Thymus (tissue), 11 donors: ENCODE results near the gene RD3L. TPM values are rescaled to one million over a fixed set of nuclear protein-coding genes. Genes with fewer than 3 reads are reported as not detected.
"Not testable (repeated sequence)": the region's sequence is repeated elsewhere in the genome, so short reads cannot be mapped to it uniquely, and the experiment has no call there.

Source experiments
- DNase-seq, 9 donors: peaks; one replicate each; pipeline ENCODE4 v3.0.0-alpha.2; 2013; ENCODE audit warnings: low spot score in 9 of 9, low read depth in 6 of 9, missing footprints in 1 of 9
- H3K27ac ChIP-seq, 2 donors: one replicate each; pipeline ENCODE4 v1.5.1; 2013; ENCODE audit warnings: control low read depth in 1 of 2, low read depth in 1 of 2, low read length in 1 of 2, mild to moderate bottlenecking in 1 of 2, moderate library complexity in 1 of 2
- H3K27me3 ChIP-seq, 2 donors: one replicate each; pipeline ENCODE4 v1.5.1; 2013; ENCODE audit warnings: low read length in 1 of 2; ENCODE audit not compliant: control insufficient read depth in 2 of 2, insufficient read depth in 1 of 2
- H3K36me3 ChIP-seq, 2 donors: one replicate each; pipeline ENCODE4 v1.5.1; 2013; ENCODE audit warnings: low read length in 1 of 2, mild to moderate bottlenecking in 1 of 2, moderate library complexity in 1 of 2; ENCODE audit not compliant: control insufficient read depth in 2 of 2, insufficient read depth in 2 of 2
- H3K4me1 ChIP-seq, 2 donors: one replicate each; pipeline ENCODE4 v1.5.1; 2013; ENCODE audit warnings: low read length in 2 of 2; ENCODE audit not compliant: control insufficient read depth in 2 of 2, insufficient read depth in 2 of 2
- H3K4me3 ChIP-seq, 2 donors: one replicate each; pipeline ENCODE4 v1.5.1; 2013; ENCODE audit warnings: low read length in 2 of 2, control low read depth in 1 of 2, mild to moderate bottlenecking in 1 of 2
- H3K9me3 ChIP-seq, 2 donors: one replicate each; pipeline ENCODE4 v1.5.1; 2013; ENCODE audit warnings: low read length in 1 of 2, mild to moderate bottlenecking in 1 of 2; ENCODE audit not compliant: control insufficient read depth in 2 of 2, insufficient read depth in 1 of 2
- WGBS: extraction: QIAGEN DNeasy Blood & Tissue Kit; methylation state at CpG from one replicate; pipeline ENCODE4 v1.1.7; 2013; 5-methylcytosine and 5-hydroxymethylcytosine counted together
- polyA plus RNA-seq: library from polyadenylated mRNA; stranded (reverse); fragments of 200-250 nt; gene quantifications from one replicate; pipeline ENCODE4 v1.2.3, GENCODE V29; 2013
- total RNA-seq: library from RNA; stranded (reverse); fragments of 120-200 nt; gene quantifications from one replicate; pipeline ENCODE4 v1.2.4, GENCODE V29; 2013
- donor health status: healthy.

The RD3L gene
- total and polyA plus RNA-seq, 2 donors: not detected

DNA sequence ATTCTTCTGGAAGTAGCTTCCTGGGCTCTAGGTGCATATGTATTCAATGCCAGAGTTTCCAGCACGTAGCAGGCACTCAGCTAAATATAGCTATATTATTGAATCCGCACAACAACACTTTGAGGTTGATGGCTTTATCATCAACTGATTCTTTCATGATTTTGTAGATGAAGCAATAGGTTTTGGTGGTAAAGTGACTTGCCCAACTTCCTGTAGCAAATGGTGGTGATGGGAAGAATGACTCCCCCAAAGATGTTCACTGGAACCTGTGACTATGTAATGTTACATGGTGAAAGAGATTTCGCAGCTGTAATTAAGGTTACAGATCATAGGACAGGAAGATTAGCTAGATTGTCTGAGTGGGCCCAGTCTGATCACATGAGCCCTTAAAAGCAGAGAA is 10.9 kb downstream of the RD3L start:
- H3K9me3 ChIP-seq: no peaks in the 10 kb centered on the region
- 91% methylated on average over 3 of the region's 3 CpGs for WGBS
- no peak for DNase-seq
- no peaks in the 10 kb centered on the region for H3K36me3 ChIP-seq
- H3K27me3 ChIP-seq: no peaks in the 10 kb centered on the region
- no peak overlapping the region for H3K4me3 ChIP-seq
- no peak overlapping the region for H3K27ac ChIP-seq
- H3K4me1 ChIP-seq: no peaks in the 10 kb centered on the region

DNA sequence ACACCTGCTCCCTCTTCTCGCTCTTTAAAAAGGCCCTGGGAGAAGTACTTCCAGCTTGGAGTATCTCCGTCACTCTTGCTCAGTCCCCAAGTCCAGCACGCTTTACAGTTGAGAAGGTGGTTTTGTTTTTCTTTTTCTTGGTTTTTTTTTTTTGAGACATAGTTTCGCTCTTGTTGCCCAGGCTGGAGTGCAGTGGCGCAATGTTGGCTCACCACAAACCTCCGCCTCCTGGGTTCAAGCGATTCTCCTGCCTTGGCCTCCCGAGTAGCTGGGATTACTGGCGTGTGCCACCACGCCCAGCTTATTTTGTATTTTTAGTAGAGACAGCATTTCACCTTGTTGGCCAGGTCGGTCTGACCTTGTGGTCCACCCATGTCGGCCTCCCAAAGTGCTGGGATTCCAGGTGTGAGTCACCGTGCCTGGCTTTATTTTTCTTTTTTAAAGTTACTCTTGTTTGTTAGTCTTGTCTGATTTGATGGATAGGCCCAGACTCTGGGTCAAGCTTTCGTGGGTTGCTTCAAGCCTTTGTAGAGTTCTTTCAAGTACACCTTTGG is 12.2 kb downstream of the RD3L start:
- 95% methylated on average over 14 of the region's 14 CpGs for WGBS

DNA sequence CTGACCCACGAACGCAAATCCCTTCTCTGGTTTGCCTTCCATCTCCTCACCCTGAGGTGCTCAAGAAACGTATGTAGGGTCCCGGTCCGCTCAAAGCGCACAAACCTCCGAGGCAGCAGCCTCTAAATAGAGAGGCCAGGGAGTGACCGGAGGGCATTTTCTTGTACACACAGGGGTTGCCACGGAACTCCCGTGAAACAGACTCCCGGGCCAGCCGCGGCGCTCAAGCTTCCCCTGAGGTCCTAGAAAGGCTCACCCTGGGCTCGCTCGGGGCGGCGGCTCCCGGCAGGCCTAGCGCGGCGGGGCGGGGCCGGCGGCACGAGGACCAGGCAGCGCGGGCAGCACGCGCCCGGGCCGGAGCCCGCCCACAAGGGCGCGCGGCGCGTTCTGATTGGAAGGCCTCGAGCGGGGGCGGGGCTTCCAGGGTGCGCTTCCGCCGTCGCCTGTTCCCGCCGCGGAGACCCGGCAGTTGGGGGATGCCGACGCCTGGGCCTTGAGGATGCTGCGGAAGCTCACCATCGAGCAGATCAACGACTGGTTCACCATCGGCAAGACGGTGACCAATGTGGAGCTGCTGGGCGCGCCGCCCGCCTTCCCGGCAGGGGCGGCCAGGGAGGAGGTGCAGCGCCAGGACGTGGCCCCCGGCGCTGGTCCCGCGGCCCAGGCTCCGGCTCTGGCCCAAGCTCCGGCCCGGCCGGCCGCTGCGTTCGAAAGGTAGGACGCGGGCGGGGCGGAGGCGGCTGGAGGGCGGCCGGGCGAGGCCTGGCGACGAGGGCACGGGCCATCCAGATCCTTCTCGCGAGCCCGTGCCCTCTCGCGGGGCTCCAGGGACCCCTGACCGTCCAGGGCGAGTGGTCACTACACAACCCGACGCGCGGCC is 14.1 kb downstream of the RD3L start, which contains the start of gene TDRD9:
Gene TDRD9 (plus strand): TSS at position 446 of the 880 bp plus-strand sequence. CDS start 54 bp downstream, at position 500.
- Histone ChIP-seq H3K4me1 (no peaks in the 10 kb centered on the region), H3K4me3 (no peak within 1 kb of the TSS), H3K36me3 (no peaks in the 10 kb centered on the region), H3K9me3 (no peaks in the 10 kb centered on the region), H3K27ac (no peak within 1 kb of the TSS), H3K27me3 (peaks cover 2 to 3% of the 10 kb centered on the region in 2 donors)
- 83% methylated on average over 97 of the region's 97 CpGs for WGBS
- DNase-seq: no peak

More for the DNA sequence above, 12.2 kb downstream of the RD3L start:
- no peaks in the 10 kb centered on the region for H3K36me3 ChIP-seq
- H3K4me3 ChIP-seq: no peak overlapping the region
- no peak for DNase-seq
- no peak overlapping the region for H3K27ac ChIP-seq
- H3K27me3 ChIP-seq: no peaks in the 10 kb centered on the region
- H3K4me1 ChIP-seq: no peaks in the 10 kb centered on the region
- H3K9me3 ChIP-seq: no peaks in the 10 kb centered on the region

DNA sequence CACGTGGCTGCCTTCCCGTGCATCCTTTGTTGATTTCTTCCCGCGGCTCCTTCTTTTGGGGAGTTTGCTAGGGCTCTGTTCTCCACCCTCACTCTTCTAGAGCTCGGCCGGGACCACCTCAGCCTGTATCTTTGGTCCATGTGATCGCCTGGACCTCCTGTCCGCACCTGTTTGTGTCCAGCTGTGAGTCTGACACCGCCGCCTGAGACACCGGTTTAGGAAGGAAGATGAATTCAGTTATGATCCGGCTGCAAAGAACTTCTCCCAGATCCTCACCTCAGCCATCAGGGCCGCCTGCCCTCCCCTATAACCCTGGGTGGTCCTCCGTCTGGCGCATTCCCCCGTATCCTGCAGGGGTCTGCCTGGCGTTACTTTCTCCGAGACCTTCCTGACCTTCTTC is 14.8 kb downstream of the RD3L start:
- H3K36me3 ChIP-seq: no peaks in the 10 kb centered on the region
- DNase-seq: no peak
- 96% methylated on average over 18 of the region's 18 CpGs for WGBS
- peaks cover 3% of the 10 kb centered on the region in 2 donors for H3K27me3 ChIP-seq
- H3K4me3 ChIP-seq: no peak overlapping the region
- no peaks in the 10 kb centered on the region for H3K4me1 ChIP-seq
- no peaks in the 10 kb centered on the region for H3K9me3 ChIP-seq
- no peak overlapping the region for H3K27ac ChIP-seq

DNA sequence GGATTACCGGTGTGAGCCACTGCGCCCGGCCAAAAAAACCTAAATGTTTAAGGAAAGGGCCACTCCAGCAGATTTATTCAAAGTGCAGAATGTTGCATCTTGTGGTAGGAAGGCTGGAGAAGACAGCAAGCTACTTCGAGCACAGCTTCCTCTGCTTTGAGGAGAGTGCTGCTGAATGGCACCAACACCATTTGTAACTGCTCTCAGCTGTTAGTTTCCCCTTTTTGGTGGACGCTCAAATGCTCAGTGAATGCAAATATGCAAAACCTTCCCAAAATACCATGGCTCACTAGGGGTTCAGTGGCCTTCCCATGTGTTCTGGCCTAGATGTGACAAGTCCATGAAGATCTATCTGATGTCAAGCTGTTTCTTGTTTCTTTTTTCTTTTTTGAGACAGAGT is 17.0 kb downstream of the RD3L start:
- Histone ChIP-seq H3K9me3 (no peaks in the 10 kb centered on the region), H3K36me3 (no peaks in the 10 kb centered on the region), H3K4me1 (peaks cover 5 to 6% of the 10 kb centered on the region in 2 donors), H3K4me3 (no peak overlapping the region), H3K27me3 (peaks cover 3 to 4% of the 10 kb centered on the region in 2 donors), H3K27ac (no peak overlapping the region)
- WGBS: 72% methylated on average over 5 of the region's 5 CpGs
- DNase-seq: no peak

DNA sequence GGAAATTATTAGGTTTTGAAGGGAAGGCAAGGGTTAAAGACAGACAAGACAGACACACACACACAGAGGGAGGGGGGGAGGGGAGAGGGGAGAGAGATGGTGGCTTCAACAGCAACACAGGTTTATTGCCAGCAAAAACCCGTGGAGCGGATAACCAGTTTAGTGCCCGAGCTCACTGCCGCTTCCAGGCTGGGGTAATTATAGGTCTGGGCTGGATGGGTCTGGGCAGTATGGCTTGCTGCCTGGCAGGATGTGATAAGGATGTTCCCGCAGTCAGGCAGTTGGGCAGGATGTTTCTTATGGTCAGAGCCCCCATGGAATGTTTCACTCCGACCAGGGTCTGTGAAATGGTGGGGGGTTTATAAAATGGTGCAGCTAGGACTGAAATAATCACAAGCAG is 18.5 kb downstream of the RD3L start:
- Histone ChIP-seq H3K9me3 (no peaks in the 10 kb centered on the region), H3K4me1 (peaks cover 7 to 8% of the 10 kb centered on the region in 2 donors), H3K4me3 (no peak overlapping the region), H3K36me3 (no peaks in the 10 kb centered on the region), H3K27me3 (peaks cover 3 to 4% of the 10 kb centered on the region in 2 donors), H3K27ac (no peak overlapping the region)
- no peak for DNase-seq
- 6% methylated on average over 6 of the region's 6 CpGs for WGBS

DNA sequence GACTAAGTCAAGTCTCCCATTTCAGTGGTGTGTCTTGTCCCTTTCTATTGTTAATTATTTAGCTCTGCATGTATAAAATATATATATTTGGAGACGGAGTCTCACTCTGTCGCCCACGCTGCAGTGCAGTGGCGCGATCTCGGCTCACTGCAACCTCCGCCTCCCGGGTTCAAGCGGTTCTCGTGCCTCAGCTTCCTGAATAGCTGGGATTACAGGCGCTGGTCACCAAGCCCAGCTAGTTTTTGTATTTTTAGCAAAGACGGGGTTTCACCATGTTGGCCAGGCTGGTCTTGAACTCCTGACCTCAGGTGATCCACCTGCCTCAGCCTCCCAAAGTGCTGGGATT is 20.5 kb downstream of the RD3L start:
- not testable (repeated sequence) for H3K27me3 ChIP-seq, DNase-seq, H3K9me3 ChIP-seq, H3K4me1 ChIP-seq, H3K4me3 ChIP-seq, H3K27ac ChIP-seq
- H3K36me3 ChIP-seq: peaks cover 12 to 13% of the 10 kb centered on the region in 2 donors
- 75% methylated on average over 12 of the region's 12 CpGs for WGBS

DNA sequence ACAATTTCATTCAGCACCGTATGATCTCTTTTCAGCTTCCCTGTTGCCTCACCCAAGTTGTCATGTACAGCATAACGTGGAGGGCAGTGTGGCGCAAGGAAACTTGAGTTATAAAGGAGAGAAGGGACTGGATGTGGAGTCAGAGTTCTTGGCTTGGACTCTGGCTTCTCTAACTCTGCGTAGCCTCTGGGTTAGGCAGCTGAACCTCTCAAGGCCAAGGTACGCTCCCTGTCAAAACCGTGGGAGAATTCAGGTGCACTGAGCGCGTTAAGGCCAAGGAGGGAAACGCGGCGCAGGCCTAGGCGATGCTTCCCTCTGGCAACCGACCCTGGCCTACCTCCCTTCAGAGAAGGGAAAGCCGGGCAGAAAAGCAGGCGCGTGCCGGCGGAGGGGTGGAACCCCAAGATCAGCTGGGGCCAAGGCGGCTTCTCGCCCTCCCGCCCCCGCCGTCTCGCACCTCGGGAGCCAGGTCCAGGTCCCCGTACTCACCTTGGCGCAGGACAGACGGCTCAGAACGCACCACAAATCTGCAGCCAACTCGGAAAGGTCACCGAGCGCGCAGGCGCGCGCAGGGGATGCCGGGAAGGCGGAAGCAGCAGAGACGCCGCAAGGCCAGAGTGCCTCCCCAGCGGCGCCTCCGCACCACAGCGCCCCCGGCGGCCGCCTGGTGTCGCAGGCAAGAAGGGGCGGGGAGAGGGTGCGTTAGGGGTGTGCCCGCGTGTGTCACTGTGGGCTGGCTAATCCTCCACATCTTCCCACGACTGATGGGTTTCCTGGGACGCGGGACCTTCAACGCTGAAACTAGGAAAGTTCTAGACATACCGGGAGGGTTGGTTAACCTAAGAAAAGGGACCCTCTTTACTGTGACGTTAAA is 21.1 kb downstream of the RD3L start:
- Histone ChIP-seq H3K9me3 (no peaks in the 10 kb centered on the region), H3K27ac (peak overlapping the region; percentile 70 to 87), H3K36me3 (peaks cover 16 to 17% of the 10 kb centered on the region in 2 donors), H3K4me3 (peak overlapping the region; percentile 76), H3K4me1 (peaks cover 7 to 8% of the 10 kb centered on the region in 2 donors), H3K27me3 (peaks cover 3 to 4% of the 10 kb centered on the region in 2 donors)
- WGBS: 2% methylated on average over 58 of the region's 58 CpGs
- peak; percentile 85 to 97 (median 93) for DNase-seq
